Breast epithelium (tissue), 3 donors: ENCODE measurements around the gene CAMSAP2.
A peak's percentile ranks its signal among the peaks of the same experiment; 100 is the strongest.

Experiments
- CTCF ChIP-seq, 3 donors: fragments of 450-650 bp; IDR thresholded peaks; one replicate each; pipeline ENCODE4 v1.5.1; 2016 to 2017; ENCODE audit warnings: antibody characterized with exemption in 3 of 3, mild to moderate bottlenecking in 3 of 3, moderate library complexity in 3 of 3
- POLR2A ChIP-seq: fragments of 450-650 bp; IDR thresholded peaks from one replicate; pipeline ENCODE4 v1.6.1; 2016; ENCODE audit warnings: antibody characterized with exemption, mild to moderate bottlenecking, moderate library complexity
- POLR2AphosphoS5 ChIP-seq, 3 donors: sonication (generic); formaldehyde crosslinking; IDR thresholded peaks; one replicate each; pipeline ENCODE4 v1.6.1; 2017; ENCODE audit warnings: antibody characterized with exemption in 3 of 3

- peak in 1 of 3 donors; percentile 36 for TF ChIP-seq CTCF (IDR thresholded peaks at IDR 0.05)
- no peak for TF ChIP-seq POLR2A
- no peak for TF ChIP-seq POLR2AphosphoS5 (IDR thresholded peaks at IDR 0.05)
Measured at GRCh38 chr1:200837931-200838571, 99.4 kb downstream of the CAMSAP2 start.
